RPMI7951 (cell line): ENCODE data around the gene SKIC3. TPM values are rescaled to one million over a fixed set of nuclear protein-coding genes. Genes with fewer than 3 reads are reported as not detected.

Experiments
- DNase-seq: peaks from one replicate; pipeline ENCODE4 v3.0.0-alpha.2; 2012; ENCODE audit warnings: low read depth
- total RNA-seq: library from RNA; depleted of rRNA; stranded (reverse); fragments of >200 nt; shearing (Covaris generic); gene quantifications from 2 replicates; pipeline ENCODE4 v1.2.3, GENCODE V29; 2014; rRNA removed

Gene SKIC3
- total RNA-seq, 1 experiment from 2014 or later, result 70.9 TPM

DNA sequence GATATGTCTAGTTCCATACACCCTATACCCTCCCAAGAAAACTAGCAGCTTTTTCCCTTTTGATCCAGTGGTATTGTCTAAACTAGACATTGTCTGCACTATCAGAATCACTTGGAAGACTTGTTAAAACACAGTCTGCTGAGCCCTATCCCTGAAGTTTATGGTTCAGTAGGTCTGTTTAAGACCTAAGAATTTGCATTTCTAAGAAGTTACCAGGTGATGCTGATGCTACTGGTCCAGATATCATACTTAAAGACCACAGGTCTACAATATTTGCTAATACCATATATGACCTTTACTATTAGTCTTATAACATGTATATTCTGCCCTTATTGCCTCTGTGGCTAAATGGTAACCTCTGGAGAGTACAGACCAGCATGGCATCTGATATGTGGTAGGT, 23.3 kb downstream of the SKIC3 start:
- no peak for DNase-seq

- peak; percentile 58 for DNase-seq
Measured at GRCh38 chr5:95530416-95530815, 24.4 kb downstream of the SKIC3 start.

DNA sequence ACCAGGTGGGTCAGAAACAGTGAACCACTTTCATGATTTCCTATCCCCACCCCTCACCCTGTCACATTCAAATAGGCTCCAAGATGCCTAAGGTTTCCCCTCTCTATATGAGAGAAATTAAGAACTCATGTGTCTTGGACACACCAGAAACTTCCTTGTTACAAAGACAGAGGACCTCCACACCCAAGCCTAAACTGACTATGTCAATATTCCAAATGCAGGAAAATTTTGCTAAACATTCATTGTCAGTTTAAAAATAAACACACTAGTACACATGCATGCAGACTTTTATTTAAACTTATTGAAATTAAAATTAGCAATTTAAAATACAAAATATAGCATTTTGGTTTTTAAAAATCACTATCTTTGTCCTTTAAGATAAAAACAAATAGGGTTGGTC, 26.2 kb downstream of the SKIC3 start:
- no peak for DNase-seq

- DNase-seq, result no peak
Measured at GRCh38 chr5:95526871-95527270, 27.9 kb downstream of the SKIC3 start.

GRCh38 chr5:95524423-95524822, 30.4 kb downstream of the SKIC3 start:
- DNase-seq, result no peak

- DNase-seq, result no peak
Measured at GRCh38 chr5:95520206-95520605, 34.6 kb downstream of the SKIC3 start.

DNA sequence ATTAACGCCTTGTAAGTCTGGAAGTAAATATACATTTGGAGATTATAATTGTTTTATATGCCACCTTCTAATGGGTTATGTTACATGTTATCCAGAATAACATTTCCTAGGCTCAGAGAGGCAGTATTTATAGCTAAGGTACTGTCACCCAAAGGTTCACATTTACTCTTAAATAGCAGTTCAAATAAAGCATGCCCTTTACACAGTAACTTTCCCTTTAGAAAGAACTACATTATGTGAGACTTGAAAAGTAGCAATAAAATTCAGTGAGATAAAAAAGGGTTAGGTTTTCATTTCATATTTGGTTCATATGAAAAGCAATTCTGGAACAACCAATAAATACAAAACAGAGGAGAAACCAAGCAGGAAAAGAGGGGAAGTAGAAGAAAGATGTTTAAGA, 35.1 kb downstream of the SKIC3 start:
- no peak for DNase-seq

- no peak for DNase-seq
Measured at GRCh38 chr5:95519151-95519550, 35.6 kb downstream of the SKIC3 start.

GRCh38 chr5:95518417-95518816, 36.4 kb downstream of the SKIC3 start:
- no peak for DNase-seq

- DNase-seq, result no peak
Measured at GRCh38 chr5:95511606-95512005, 43.2 kb downstream of the SKIC3 start.

DNA sequence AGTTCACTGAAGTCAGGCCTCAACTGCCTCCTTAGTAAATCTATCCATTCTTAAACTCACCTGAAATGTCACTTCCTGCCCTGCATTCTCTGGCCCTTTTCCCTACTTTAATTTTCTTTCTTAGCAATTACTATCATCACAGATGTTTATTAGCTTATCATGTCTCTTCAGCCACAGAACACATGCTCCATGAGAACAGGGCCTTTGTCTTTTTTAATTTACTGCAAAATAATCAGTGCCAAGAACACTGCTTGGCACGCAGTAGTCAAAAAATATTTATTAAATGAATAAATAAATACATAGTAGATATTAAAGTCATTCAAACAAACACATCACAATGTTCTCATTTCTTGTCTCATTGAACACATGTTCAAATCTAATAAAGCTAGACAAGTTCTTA, 46.2 kb downstream of the SKIC3 start:
- DNase-seq, result no peak

Other genes starting within 250 kb of the SKIC3 start
- not detected in 2 replicates for gene FAM81B, start 163.6 kb downstream of the SKIC3 start, total RNA-seq
- 8.3 and 11.4 TPM in 2 replicates for gene ARSK, start 124 bp upstream of the SKIC3 start, total RNA-seq
- gene GPR150, start 65.1 kb upstream of the SKIC3 start, total RNA-seq, result 0.10 TPM in 1 of 2 replicates, not detected in the other
- 2.4 and 4.8 TPM in 2 replicates for gene RFESD, start 91.8 kb upstream of the SKIC3 start, total RNA-seq
- gene SPATA9, start 128.0 kb upstream of the SKIC3 start, total RNA-seq, result 0.36 TPM in 1 of 2 replicates, not detected in the other
- 64.2 and 70.2 TPM in 2 replicates for gene RHOBTB3, start 176.4 kb upstream of the SKIC3 start, total RNA-seq